Activated B cell treated with CpG ODN at 0.5 μM for 24 hours (primary cell): ENCODE results near the gene ZNF217. TPM values are rescaled to one million over a fixed set of nuclear protein-coding genes. Genes with fewer than 3 reads are reported as not detected.
A peak's percentile ranks its signal among the peaks of the same experiment; 100 is the strongest.
"Not testable (repeated sequence)": the region's sequence is repeated elsewhere in the genome, so short reads cannot be mapped to it uniquely, and the experiment has no call there.

ENCODE experiments used
- ATAC-seq: fragments of 200-7000 bp; cut with Tn5 transposase; one replicate; pipeline ENCODE4 v1.10.0; 2021; ENCODE audit warnings: low read depth, mild to moderate bottlenecking, moderate library complexity
- CTCF ChIA-PET: fragments of 350-600 bp; sonication (Branson Sonifier 250); formaldehyde crosslinking; loops from one replicate; lab custom pipeline; 2021; ENCODE audit warnings: antibody characterized with exemption; lab: Charles Lee
- POLR2A ChIA-PET: fragments of 350-600 bp; sonication (Branson Sonifier 250); formaldehyde crosslinking; loops from one replicate; lab custom pipeline; 2021; ENCODE audit warnings: antibody characterized with exemption; lab: Charles Lee
- DNase-seq: peaks from one replicate; pipeline ENCODE4 v3.0.0; 2022
- H3K27ac Mint-ChIP-seq: one replicate; pipeline ENCODE4 v1.8.0; 2020; ENCODE audit warnings: mixed read lengths
- H3K27me3 Mint-ChIP-seq: one replicate; pipeline ENCODE4 v1.8.0; 2021; ENCODE audit warnings: mixed read lengths
- H3K36me3 Mint-ChIP-seq: one replicate; pipeline ENCODE4 v1.8.0; 2021; ENCODE audit warnings: low read depth, mixed read lengths
- H3K4me1 Mint-ChIP-seq: one replicate; pipeline ENCODE4 v1.8.0; 2021; ENCODE audit warnings: mixed read lengths
- H3K4me3 Mint-ChIP-seq: one replicate; pipeline ENCODE4 v1.8.0; 2020; ENCODE audit warnings: mild to moderate bottlenecking, mixed read lengths
- H3K9me3 Mint-ChIP-seq: one replicate; pipeline ENCODE4 v1.8.0; 2020; ENCODE audit warnings: mixed read lengths
- intact Hi-C: fragments of 100-400 bp; cut with micrococcal nuclease; formaldehyde crosslinking; loops from one replicate; pipeline ENCODE4 v1.15.1; 2024
- total RNA-seq: library from RNA; stranded (reverse); gene quantifications from 2 replicates; pipeline ENCODE4 v1.2.3, GENCODE V29; 2022
- TF ChIP-seq, protein P1 (sequence below): fragments of 200-600 bp; IDR thresholded peaks from one replicate; pipeline ENCODE4 v1.8.0; 2022; ENCODE audit warnings: antibody characterized with exemption, mild to moderate bottlenecking

ZNF217 gene
- total RNA-seq = 70.0 and 80.3 TPM in 2 replicates

DNA sequence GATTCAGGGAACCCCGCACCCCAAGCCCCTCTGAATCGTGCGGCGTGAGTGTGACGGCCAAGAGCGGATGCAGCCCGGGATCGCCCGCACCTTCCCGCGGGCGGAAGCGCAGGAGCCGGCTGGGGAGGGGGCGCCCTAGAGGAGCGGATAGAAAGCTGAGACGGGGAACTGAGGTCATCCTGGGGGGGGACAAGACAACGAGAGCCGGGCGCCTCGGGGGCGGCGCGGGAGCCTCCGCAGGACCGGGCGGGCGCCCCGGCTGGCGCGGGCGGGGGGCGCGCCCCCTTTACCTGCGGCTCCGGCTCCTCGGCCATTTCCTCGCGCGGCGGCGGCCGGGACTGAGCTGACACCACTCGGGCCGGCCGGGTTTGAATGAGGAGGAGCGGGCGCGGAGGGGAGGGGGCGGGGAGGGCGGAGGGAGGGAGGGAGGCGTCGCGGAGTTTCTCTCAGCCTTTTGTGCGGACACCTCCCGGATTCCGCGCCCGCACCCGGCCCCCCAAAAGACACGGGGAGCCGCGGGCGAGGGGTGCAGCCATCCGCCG, at the start of gene ZNF217:
Gene ZNF217, minus strand, starts transcription at position 374 of the 542 bp plus-strand sequence. CDS start 11,013 bp downstream, outside the sequence.
- intact Hi-C loops = loop anchor here (1.0 to 5.0 kb wide), 11 partner anchors 14 to 333 kb away; no protein-coding TSS in a partner anchor

GRCh38 chr20:53643031-53643832, 49.6 kb upstream of the ZNF217 start:
- ChIA-PET CTCF (interaction anchor here (0.6 to 1.5 kb wide), 5 partner anchors 10 to 274 kb away, joined by 3 to 4 read pairs (median 4); no protein-coding TSS in a partner anchor), POLR2A (interaction anchor here (0.5 to 1.9 kb wide), 21 partner anchors 9 to 108 kb away, joined by 3 to 17 read pairs (median 5); partner anchors contain the start of gene ZNF217)
- intact Hi-C loops = loop anchor here (1.0 to 5.0 kb wide), 7 partner anchors 9 to 274 kb away; partner anchors contain the start of gene ZNF217
- Mint-ChIP-seq H3K9me3 (no peaks in the 10 kb centered on the region), H3K4me1 (peaks cover 36% of the 10 kb centered on the region), H3K27me3 (no peaks in the 10 kb centered on the region), H3K27ac (peak overlapping the region; percentile 94), H3K36me3 (no peaks in the 10 kb centered on the region), H3K4me3 (peak overlapping the region; percentile 78)
- ATAC-seq = peak; percentile 94
- no peak for DNase-seq
- TF ChIP-seq, protein P1, sequence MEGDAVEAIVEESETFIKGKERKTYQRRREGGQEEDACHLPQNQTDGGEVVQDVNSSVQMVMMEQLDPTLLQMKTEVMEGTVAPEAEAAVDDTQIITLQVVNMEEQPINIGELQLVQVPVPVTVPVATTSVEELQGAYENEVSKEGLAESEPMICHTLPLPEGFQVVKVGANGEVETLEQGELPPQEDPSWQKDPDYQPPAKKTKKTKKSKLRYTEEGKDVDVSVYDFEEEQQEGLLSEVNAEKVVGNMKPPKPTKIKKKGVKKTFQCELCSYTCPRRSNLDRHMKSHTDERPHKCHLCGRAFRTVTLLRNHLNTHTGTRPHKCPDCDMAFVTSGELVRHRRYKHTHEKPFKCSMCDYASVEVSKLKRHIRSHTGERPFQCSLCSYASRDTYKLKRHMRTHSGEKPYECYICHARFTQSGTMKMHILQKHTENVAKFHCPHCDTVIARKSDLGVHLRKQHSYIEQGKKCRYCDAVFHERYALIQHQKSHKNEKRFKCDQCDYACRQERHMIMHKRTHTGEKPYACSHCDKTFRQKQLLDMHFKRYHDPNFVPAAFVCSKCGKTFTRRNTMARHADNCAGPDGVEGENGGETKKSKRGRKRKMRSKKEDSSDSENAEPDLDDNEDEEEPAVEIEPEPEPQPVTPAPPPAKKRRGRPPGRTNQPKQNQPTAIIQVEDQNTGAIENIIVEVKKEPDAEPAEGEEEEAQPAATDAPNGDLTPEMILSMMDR = no peak

More for the DNA sequence above, at the start of gene ZNF217:
- H3K36me3 Mint-ChIP-seq, H3K9me3 Mint-ChIP-seq, H3K27me3 Mint-ChIP-seq: not testable (repeated sequence)
- peak within 1 kb of the TSS; percentile 93 for H3K4me3 Mint-ChIP-seq
- ATAC-seq (peak; percentile 28), DNase-seq (peak; percentile 69)
- peak within 1 kb of the TSS; percentile 98 for H3K27ac Mint-ChIP-seq
- ChIA-PET POLR2A (interaction anchor here (0.6 to 4.1 kb wide), 37 partner anchors 8 to 347 kb away, joined by 3 to 39 read pairs (median 7); no protein-coding TSS in a partner anchor), CTCF (interaction anchor here (1.0 to 1.9 kb wide), 4 partner anchors 17 to 322 kb away, joined by 3 to 7 read pairs (median 4); no protein-coding TSS in a partner anchor)
- H3K4me1 Mint-ChIP-seq = peaks cover 57% of the 10 kb centered on the region

DNA sequence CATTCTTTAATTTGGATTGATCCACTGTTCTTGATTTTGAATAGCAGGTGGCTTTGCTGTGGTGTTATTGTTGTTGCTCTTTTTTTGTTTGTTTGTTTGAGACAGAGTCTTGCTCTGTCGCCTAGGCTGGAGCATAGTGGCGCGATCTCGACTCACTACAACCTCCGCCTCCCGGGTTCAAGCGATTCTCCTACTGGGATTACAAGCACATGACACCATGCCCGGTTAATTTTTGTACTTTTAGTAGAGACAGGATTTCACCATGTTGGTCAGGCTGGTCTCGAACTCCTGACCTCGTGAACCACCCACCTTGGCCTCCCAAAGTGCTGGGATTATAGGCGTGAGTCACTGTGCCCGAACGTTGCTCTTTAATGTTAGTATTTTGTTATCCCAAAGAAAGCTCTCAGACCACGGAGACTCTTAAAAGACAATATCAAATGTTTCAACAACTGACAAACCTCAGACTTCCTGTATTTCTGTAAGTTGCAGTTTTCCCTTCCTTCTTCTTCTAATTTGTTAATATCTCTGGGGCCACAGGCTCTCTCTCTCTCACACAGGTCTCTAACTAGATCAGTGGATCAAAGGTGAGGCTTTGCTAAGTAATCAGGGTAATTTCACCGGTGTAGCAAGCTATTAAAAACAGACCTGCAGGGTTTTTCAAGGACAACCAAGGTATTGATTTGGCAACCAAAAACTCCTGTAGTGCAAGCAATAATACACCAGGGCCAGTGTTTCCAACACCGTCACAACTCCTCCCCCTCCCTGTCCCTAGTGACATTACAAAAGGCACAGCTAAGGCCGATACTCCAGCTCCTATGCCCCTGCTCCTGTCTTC, 48.8 kb upstream of the ZNF217 start:
- H3K27ac Mint-ChIP-seq = peak overlapping the region; percentile 94
- H3K4me1 Mint-ChIP-seq = peaks cover 42% of the 10 kb centered on the region
- CTCF ChIA-PET = interaction anchor here (0.6 to 1.5 kb wide), 5 partner anchors 11 to 275 kb away, joined by 3 to 4 read pairs (median 4); no protein-coding TSS in a partner anchor
- DNase-seq = no peak
- POLR2A ChIA-PET = interaction anchor here (0.7 to 1.9 kb wide), 19 partner anchors 8 to 109 kb away, joined by 3 to 17 read pairs (median 5); partner anchors contain the start of gene ZNF217
- TF ChIP-seq, protein P1 = no peak
- no peaks in the 10 kb centered on the region for H3K9me3 Mint-ChIP-seq
- no peaks in the 10 kb centered on the region for H3K36me3 Mint-ChIP-seq
- peak overlapping the region; percentile 78 for H3K4me3 Mint-ChIP-seq
- intact Hi-C loops = loop anchor here (1.0 to 5.0 kb wide), 7 partner anchors 10 to 275 kb away; partner anchors contain the start of gene ZNF217
- no peaks in the 10 kb centered on the region for H3K27me3 Mint-ChIP-seq
- peak; percentile 56 for ATAC-seq

GRCh38 chr20:53639647-53640440, 46.2 kb upstream of the ZNF217 start:
- H3K4me3 Mint-ChIP-seq = no peak overlapping the region
- H3K36me3 Mint-ChIP-seq = no peaks in the 10 kb centered on the region
- H3K27me3 Mint-ChIP-seq = no peaks in the 10 kb centered on the region
- DNase-seq = no peak
- no peak for ATAC-seq
- POLR2A ChIA-PET = interaction anchor here (0.9 to 1.6 kb wide), 3 partner anchors 17 to 108 kb away, joined by 3 to 6 read pairs (median 4); no protein-coding TSS in a partner anchor
- TF ChIP-seq, protein P1 = no peak
- H3K27ac Mint-ChIP-seq = peak overlapping the region; percentile 66
- CTCF ChIA-PET = no interaction called here
- H3K4me1 Mint-ChIP-seq = peaks cover 63% of the 10 kb centered on the region
- no peaks in the 10 kb centered on the region for H3K9me3 Mint-ChIP-seq
- intact Hi-C loops = loop anchor here (5.0 kb wide), 3 partner anchors 48 to 277 kb away; partner anchors contain the start of gene ZNF217
